K562 (cell line): ENCODE measurements around the gene GOLPH3. TPM values are rescaled to one million over a fixed set of nuclear protein-coding genes. Genes with fewer than 3 reads are reported as not detected.

Source experiments
- ATAC-seq: fragments of 200-7000 bp; cut with Tn5 transposase; 3 replicates; pipeline ENCODE4 v1.9.1; 2020; ENCODE audit warnings: moderate library complexity
- BruUV-seq: library from RNA; stranded (reverse); fragments of 400-500 nt; replicated peaks from 2 replicates; lab custom pipeline; 2021; lab: Mats Ljungman, UMichigan
- CTCF ChIA-PET: fragments of 300-600 bp; formaldehyde crosslinking; extraction: SDS; loops from one replicate; lab custom pipeline; 2021; ENCODE audit warnings: low intra/inter-chr PET ratio; lab: Yijun Ruan, JAX
- POLR2A ChIA-PET: fragments of 300-600, 350-650 bp; sonication (Branson Sonifier 250); formaldehyde crosslinking; extraction: SDS; loops from one replicate; lab custom pipeline; 2021; ENCODE audit warnings: antibody characterized with exemption, inconsistent platforms; lab: Yijun Ruan, JAX
- DNase-seq, 4 experiments: peaks; one replicate each; pipeline versions ENCODE4 v3.0.0 to v3.0.0-alpha.2; 2011 to 2018; ENCODE audit warnings: low spot score in 3 of 4, mixed read lengths in 3 of 4; ENCODE audit errors: extremely low read depth in 1 of 4
- FAIRE-seq: peaks from 2 replicates; lab custom pipeline; 2011; peaks lifted over from hg19 to GRCh38; lab: Jason Lieb, UNC
- H2AFZ ChIP-seq: 2 replicates; pipeline ENCODE4 v1.6.0; 2011; ENCODE audit warnings: low read depth, low read length, control low read depth, inconsistent platforms
- H3K27ac ChIP-seq: fragments of 200-600 bp; 3 replicates; pipeline ENCODE4 v1.8.0; 2011; ENCODE audit warnings: low read depth, mild to moderate bottlenecking, control low read depth, inconsistent platforms, low read length, moderate library complexity, mixed read lengths; ENCODE audit errors: extremely low read depth
- H3K27me3 ChIP-seq, 2 experiments: fragments of 300-600 bp in 1 of 2; 2 replicates in 1 of 2; 3 replicates in 1 of 2; pipeline versions ENCODE4 v1.6.0 to v1.8.0; 2011; ENCODE audit warnings: inconsistent platforms in 2 of 2, low read length in 2 of 2, mild to moderate bottlenecking in 1 of 2, mixed read lengths in 1 of 2, moderate library complexity in 1 of 2; ENCODE audit not compliant: control insufficient read depth in 2 of 2, insufficient read depth in 2 of 2
- H3K36me3 ChIP-seq: fragments of 300-600 bp; 3 replicates; pipeline ENCODE4 v1.8.0; 2011; ENCODE audit warnings: mild to moderate bottlenecking, low read length, inconsistent platforms; ENCODE audit not compliant: control insufficient read depth, insufficient read depth
- H3K4me1 ChIP-seq, 2 experiments: fragments of 200-600 bp in 1 of 2; replicated peaks in 1 of 2; 2 replicates in 1 of 2; 3 replicates in 1 of 2; pipeline versions ENCODE4 v1.5.1 to v1.8.0; 2011; ENCODE audit warnings: inconsistent platforms in 2 of 2, low read length in 2 of 2, mild to moderate bottlenecking in 1 of 2, mixed read lengths in 1 of 2, moderate library complexity in 1 of 2; ENCODE audit not compliant: control insufficient read depth in 2 of 2, insufficient read depth in 2 of 2
- H3K4me2 ChIP-seq: 2 replicates; pipeline ENCODE4 v1.6.1; 2011; ENCODE audit warnings: low read length, control low read depth, inconsistent platforms, mixed read lengths; ENCODE audit not compliant: insufficient read depth
- H3K4me3 ChIP-seq: fragments of 200-600 bp; sonication (generic), shearing (Covaris generic); 2 replicates; pipeline ENCODE4 v1.5.1; 2016; ENCODE audit warnings: control low read depth, inconsistent platforms
- H3K79me2 ChIP-seq: fragments of 200-600 bp; 3 replicates; pipeline ENCODE4 v1.8.0; 2011; ENCODE audit warnings: low read length, inconsistent platforms; ENCODE audit not compliant: control insufficient read depth, insufficient read depth
- H3K9ac ChIP-seq, 2 experiments: 2 replicates each; pipeline versions ENCODE4 v1.6.0 to v1.6.1; 2011; ENCODE audit warnings: low read depth in 2 of 2, low read length in 2 of 2, control low read depth in 1 of 2, inconsistent platforms in 1 of 2, mild to moderate bottlenecking in 1 of 2, mixed read lengths in 1 of 2; ENCODE audit not compliant: insufficient read depth in 1 of 2
- H3K9me1 ChIP-seq: one replicate; pipeline ENCODE4 v1.6.0; 2011; ENCODE audit warnings: inconsistent platforms, mild to moderate bottlenecking, low read length, moderate library complexity; ENCODE audit not compliant: control insufficient read depth, insufficient read depth
- H3K9me3 ChIP-seq: replicated peaks from 2 replicates; pipeline ENCODE4 v1.5.1; 2011; ENCODE audit warnings: low read depth, low read length, inconsistent platforms; ENCODE audit not compliant: control insufficient read depth, insufficient read depth
- H4K20me1 ChIP-seq: replicated peaks from 2 replicates; pipeline ENCODE4 v1.6.1; 2011; ENCODE audit warnings: low read length, inconsistent platforms, mixed read lengths; ENCODE audit not compliant: control insufficient read depth, insufficient read depth
- CBFB ChIP-seq: sonication (generic); formaldehyde crosslinking; IDR thresholded peaks from 2 replicates; pipeline ENCODE4 v1.4.0; 2020; ENCODE audit warnings: mild to moderate bottlenecking, missing genetic modification reagents
- GABPB1 ChIP-seq: sonication (generic); formaldehyde crosslinking; IDR thresholded peaks from 2 replicates; pipeline ENCODE4 v1.8.0; 2022; ENCODE audit warnings: mild to moderate bottlenecking, missing genetic modification reagents
- RFX1 ChIP-seq: fragments of 450-650 bp; IDR thresholded peaks from 2 replicates; pipeline ENCODE4 v1.6.1; 2016; ENCODE audit warnings: mild to moderate bottlenecking, moderate library complexity
- ZNF212 ChIP-seq: fragments of 450-650 bp; formaldehyde crosslinking; IDR thresholded peaks from 2 replicates; pipeline ENCODE4 v1.4.0; 2020; ENCODE audit warnings: mild to moderate bottlenecking
- ZNF347 ChIP-seq: fragments of 450-650 bp; formaldehyde crosslinking; IDR thresholded peaks from 2 replicates; pipeline ENCODE4 v1.4.0; 2020; ENCODE audit warnings: low read depth, mild to moderate bottlenecking, moderate library complexity
- WGBS: fragments of 100-300 bp; shearing (Covaris generic); methylation state at CpG from one replicate; pipeline ENCODE4 v1.1.6; 2016; ENCODE audit warnings: low coverage, mixed read lengths; ENCODE audit not compliant: insufficient coverage; ENCODE audit errors: missing lambda C conversion rate; 5-methylcytosine and 5-hydroxymethylcytosine counted together
- in situ Hi-C: fragments of 300-500 bp; cut with MboI; formaldehyde crosslinking; loops from 4 replicates; pipeline ENCODE4 v1.15.0; 2018; ENCODE audit warnings: inconsistent platforms, mixed read lengths
- intact Hi-C: fragments of 100-400 bp; cut with micrococcal nuclease; formaldehyde crosslinking; loops from 2 replicates; pipeline ENCODE4 v1.14.2; 2022
- polyA plus RNA-seq, 8 experiments: library from polyadenylated mRNA; depleted of rRNA in 4 of 8; stranded (reverse) in 5 of 8; unstranded in 3 of 8; fragments of >200 nt; fragmentation: Nextera tagmentation in 2 of 8; fragmentation: Illumina TruSeq in 1 of 8; extraction: Ambion mirVana in 2 of 8; extraction: Trizol in 1 of 8; gene quantifications; 2 replicates each; pipeline versions ENCODE4 v1.2.1 to v1.2.3, GENCODE V29; 2011 to 2014; ENCODE audit warnings: inconsistent platforms in 1 of 8, missing spikeins in 1 of 8
- total RNA-seq, 7 experiments: library from RNA; depleted of rRNA in 6 of 7; stranded (reverse); fragments of >200 nt in 6 of 7; fragmentation: Illumina TruSeq in 2 of 7; extraction: Trizol in 2 of 7; gene quantifications; 2 replicates each; pipeline versions ENCODE4 v1.2.1 to v1.2.3, GENCODE V29; 2011 to 2021; ENCODE audit warnings: low replicate concordance in 1 of 7
- TF ChIP-seq, protein P1 (sequence below): fragments of 200-800 bp; sonication (Bioruptor generic); IDR thresholded peaks from 2 replicates; pipeline ENCODE4 v1.6.1; 2017; ENCODE audit warnings: missing genetic modification characterization, missing compliant biosample characterization
- TF ChIP-seq, protein P2 (sequence below), 2 experiments: fragments of 450-650 bp in 1 of 2; sonication (generic) in 1 of 2; formaldehyde crosslinking in 1 of 2; IDR thresholded peaks in 1 of 2; conservative IDR thresholded peaks in 1 of 2; 2 replicates each; pipeline versions ENCODE4 v1.6.1 to v1.8.1; 2016 to 2023; ENCODE audit warnings: mild to moderate bottlenecking in 2 of 2, moderate library complexity in 2 of 2, inconsistent platforms in 1 of 2, missing genetic modification reagents in 1 of 2
- TF ChIP-seq, protein P3 (sequence below): sonication (generic); formaldehyde crosslinking; IDR thresholded peaks from 2 replicates; pipeline ENCODE4 v1.8.1; 2023; ENCODE audit warnings: mild to moderate bottlenecking, missing genetic modification reagents

The GOLPH3 gene
- total and polyA plus RNA-seq, 9 of the 15 experiments (the other 6 are each of a cell fraction or from before 2014, with no cell fraction given) = 18.8 to 94.6 (median 55.1) TPM

DNA sequence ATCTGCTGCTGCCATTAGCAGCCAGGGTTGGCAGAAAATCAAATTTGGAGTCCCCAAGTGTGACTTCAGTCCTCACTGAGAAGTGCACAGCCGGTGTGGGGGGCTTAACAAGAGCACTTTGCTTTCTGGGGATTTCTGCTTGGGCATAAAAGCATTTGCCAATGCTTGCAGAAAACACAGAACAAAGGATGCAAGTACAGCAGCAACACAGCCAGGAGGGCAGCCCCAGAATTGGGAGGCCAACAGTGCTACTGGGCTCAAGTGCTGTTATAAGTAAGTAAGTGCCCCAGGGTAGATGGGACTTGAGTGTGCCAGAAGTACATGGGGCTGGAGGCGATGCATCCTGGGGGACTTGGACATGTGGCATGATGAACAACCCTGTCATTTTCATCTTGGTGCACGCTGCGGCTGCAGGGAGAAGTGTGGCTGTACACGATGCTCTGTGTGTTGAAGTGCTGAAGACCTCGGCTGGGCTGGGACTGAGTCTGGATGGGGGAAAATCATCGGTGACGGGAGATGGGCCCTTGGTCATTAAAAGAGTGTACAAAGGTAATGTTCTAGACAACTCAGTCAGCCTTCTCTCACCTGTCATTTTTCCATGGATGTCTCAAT, 73.3 kb downstream of the GOLPH3 start (continued):
- TF ChIP-seq, protein P1, sequence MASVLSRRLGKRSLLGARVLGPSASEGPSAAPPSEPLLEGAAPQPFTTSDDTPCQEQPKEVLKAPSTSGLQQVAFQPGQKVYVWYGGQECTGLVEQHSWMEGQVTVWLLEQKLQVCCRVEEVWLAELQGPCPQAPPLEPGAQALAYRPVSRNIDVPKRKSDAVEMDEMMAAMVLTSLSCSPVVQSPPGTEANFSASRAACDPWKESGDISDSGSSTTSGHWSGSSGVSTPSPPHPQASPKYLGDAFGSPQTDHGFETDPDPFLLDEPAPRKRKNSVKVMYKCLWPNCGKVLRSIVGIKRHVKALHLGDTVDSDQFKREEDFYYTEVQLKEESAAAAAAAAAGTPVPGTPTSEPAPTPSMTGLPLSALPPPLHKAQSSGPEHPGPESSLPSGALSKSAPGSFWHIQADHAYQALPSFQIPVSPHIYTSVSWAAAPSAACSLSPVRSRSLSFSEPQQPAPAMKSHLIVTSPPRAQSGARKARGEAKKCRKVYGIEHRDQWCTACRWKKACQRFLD = no peak
- TF ChIP-seq ZNF212 = no peak
- no peak for TF ChIP-seq CBFB (CRISPR knock-in tag)
- TF ChIP-seq ZNF347 (CRISPR knock-in tag) = no peak
- TF ChIP-seq GABPB1 (CRISPR knock-in tag) = no peak
- TF ChIP-seq, protein P2, sequence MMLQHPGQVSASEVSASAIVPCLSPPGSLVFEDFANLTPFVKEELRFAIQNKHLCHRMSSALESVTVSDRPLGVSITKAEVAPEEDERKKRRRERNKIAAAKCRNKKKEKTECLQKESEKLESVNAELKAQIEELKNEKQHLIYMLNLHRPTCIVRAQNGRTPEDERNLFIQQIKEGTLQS (IDR thresholded peaks at IDR 0.05) = no peak
- TF ChIP-seq, protein P2 (CRISPR knock-in tag; conservative IDR thresholded peaks at IDR 0.05) = no peak

DNA sequence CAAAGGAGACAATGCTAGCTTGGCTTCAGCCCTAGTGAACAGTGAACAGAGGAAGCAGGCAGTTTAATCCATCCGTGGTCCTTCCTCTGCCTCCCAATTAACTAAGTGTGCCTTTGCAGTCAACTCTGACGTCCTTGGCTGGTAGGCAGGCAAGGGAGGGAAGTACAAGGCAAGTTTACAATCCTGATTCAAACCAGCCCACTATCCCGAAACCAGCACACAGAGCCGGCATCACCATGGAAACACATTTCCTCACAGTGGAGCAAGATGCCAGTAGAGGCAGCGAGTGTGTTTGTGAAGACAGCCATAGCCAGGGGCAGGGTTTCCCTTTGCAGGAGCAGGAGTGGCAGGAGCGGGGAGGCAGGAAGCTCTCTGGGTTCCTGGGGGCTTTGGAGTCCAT, 73.9 kb downstream of the GOLPH3 start:
- no peaks in the 10 kb centered on the region for H3K4me1 ChIP-seq
- H3K9me3 ChIP-seq = no peaks in the 10 kb centered on the region
- no TSS peak for BruUV-seq
- in situ Hi-C loops (no loop called here), intact Hi-C loops (no loop called here)
- no peak overlapping the region for H3K27ac ChIP-seq
- no peaks in the 10 kb centered on the region for H3K27me3 ChIP-seq
- no peaks in the 10 kb centered on the region for H4K20me1 ChIP-seq
- H3K9ac ChIP-seq = no peak overlapping the region
- ChIA-PET POLR2A (no interaction called here), CTCF (no interaction called here)
- no peaks in the 10 kb centered on the region for H3K9me1 ChIP-seq
- no peak overlapping the region for H3K4me2 ChIP-seq
- peak; percentile 24; the same call in 1 of the 2 replicates for TF ChIP-seq RFX1
- TF ChIP-seq, protein P3, sequence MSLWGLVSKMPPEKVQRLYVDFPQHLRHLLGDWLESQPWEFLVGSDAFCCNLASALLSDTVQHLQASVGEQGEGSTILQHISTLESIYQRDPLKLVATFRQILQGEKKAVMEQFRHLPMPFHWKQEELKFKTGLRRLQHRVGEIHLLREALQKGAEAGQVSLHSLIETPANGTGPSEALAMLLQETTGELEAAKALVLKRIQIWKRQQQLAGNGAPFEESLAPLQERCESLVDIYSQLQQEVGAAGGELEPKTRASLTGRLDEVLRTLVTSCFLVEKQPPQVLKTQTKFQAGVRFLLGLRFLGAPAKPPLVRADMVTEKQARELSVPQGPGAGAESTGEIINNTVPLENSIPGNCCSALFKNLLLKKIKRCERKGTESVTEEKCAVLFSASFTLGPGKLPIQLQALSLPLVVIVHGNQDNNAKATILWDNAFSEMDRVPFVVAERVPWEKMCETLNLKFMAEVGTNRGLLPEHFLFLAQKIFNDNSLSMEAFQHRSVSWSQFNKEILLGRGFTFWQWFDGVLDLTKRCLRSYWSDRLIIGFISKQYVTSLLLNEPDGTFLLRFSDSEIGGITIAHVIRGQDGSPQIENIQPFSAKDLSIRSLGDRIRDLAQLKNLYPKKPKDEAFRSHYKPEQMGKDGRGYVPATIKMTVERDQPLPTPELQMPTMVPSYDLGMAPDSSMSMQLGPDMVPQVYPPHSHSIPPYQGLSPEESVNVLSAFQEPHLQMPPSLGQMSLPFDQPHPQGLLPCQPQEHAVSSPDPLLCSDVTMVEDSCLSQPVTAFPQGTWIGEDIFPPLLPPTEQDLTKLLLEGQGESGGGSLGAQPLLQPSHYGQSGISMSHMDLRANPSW (CRISPR knock-in tag) = no peak
- H3K36me3 ChIP-seq = peaks cover 55% of the 10 kb centered on the region
- 86% methylated on average over 6 of the region's 6 CpGs for WGBS
- H3K79me2 ChIP-seq = no peaks in the 10 kb centered on the region
- no peak for DNase-seq
- no peak overlapping the region for H3K4me3 ChIP-seq
- FAIRE-seq = no peak
- ATAC-seq = no peak
- H2AFZ ChIP-seq = no peak overlapping the region
